Measurements from ENCODE around the gene PNPLA7. TPM values are rescaled to one million over a fixed set of nuclear protein-coding genes. Genes with fewer than 3 reads are reported as not detected.

Gene PNPLA7
- total and polyA plus RNA-seq, 2 of the 13 experiments (the other 11 are each of a cell fraction or from before 2014, with no cell fraction given): 0.42 to 1.5 TPM

- TF ChIP-seq SNAPC4 (CRISPR knock-in tag; IDR thresholded peaks at IDR 0.05) (no peak), ZFP82 (CRISPR knock-in tag; IDR thresholded peaks at IDR 0.05; ENCODE audit: borderline replicate concordance) (0 out of 2 replicates have a peak, but pooled peaks have one; percentile 59), FOXO1 (CRISPR knock-in tag; IDR thresholded peaks at IDR 0.05) (0 out of 2 replicates have a peak, but pooled peaks have one; percentile 9), NCOR1 (IDR thresholded peaks at IDR 0.05; ENCODE audit: borderline replicate concordance, low read length) (no peak), ZNF580 (CRISPR knock-in tag; IDR thresholded peaks at IDR 0.05; ENCODE audit: borderline replicate concordance, low read depth) (no peak), ZNF564 (CRISPR knock-in tag; IDR thresholded peaks at IDR 0.05) (no peak), TBX3 (IDR thresholded peaks at IDR 0.05; ENCODE audit: borderline replicate concordance) (no peak), FOXA3 (CRISPR knock-in tag; IDR thresholded peaks at IDR 0.05) (no peak), SRY (CRISPR knock-in tag; IDR thresholded peaks at IDR 0.05) (peak; percentile 60), RBFOX2 (IDR thresholded peaks at IDR 0.05; ENCODE audit: low read depth, low read length) (peak; percentile 58; the same call in 1 of the 2 replicates), PLRG1 (conservative IDR thresholded peaks at IDR 0.05) (no peak), HIC2 (CRISPR knock-in tag; IDR thresholded peaks at IDR 0.05; ENCODE audit: low read depth) (0 out of 2 replicates have a peak, but pooled peaks have one; percentile 48), HMGXB4 (CRISPR knock-in tag; IDR thresholded peaks at IDR 0.05; ENCODE audit: borderline replicate concordance in 1 of 2, low read depth in 1 of 2) (no peak; a peak in 1 of 4 replicates), IKZF1 (IDR thresholded peaks at IDR 0.05) (no peak), SSRP1 (CRISPR knock-in tag; IDR thresholded peaks at IDR 0.05) (no peak), RBAK (CRISPR knock-in tag; IDR thresholded peaks at IDR 0.05) (no peak), MEF2D (CRISPR knock-in tag; IDR thresholded peaks at IDR 0.05) (no peak), CENPBD1 (CRISPR knock-in tag; IDR thresholded peaks at IDR 0.05; ENCODE audit: borderline replicate concordance, low read depth) (no peak), ZNF788 (CRISPR knock-in tag; IDR thresholded peaks at IDR 0.05; ENCODE audit: borderline replicate concordance) (0 out of 2 replicates have a peak, but pooled peaks have one; percentile 37), SAP130 (CRISPR knock-in tag; IDR thresholded peaks at IDR 0.05; ENCODE audit: low read depth) (peak; percentile 40)
Measured at GRCh38 chr9:137458194-137459151, 91.7 kb downstream of the PNPLA7 start (continued).

Data from HepG2 (cell line).